8988T (cell line): Measurements from ENCODE around the gene RALA.
"Not testable (repeated sequence)": the region's sequence is repeated elsewhere in the genome, so short reads cannot be mapped to it uniquely, and the experiment has no call there.

Source experiments
- DNase-seq: peaks from one replicate; pipeline ENCODE4 v3.0.0; 2011

RALA gene

DNA sequence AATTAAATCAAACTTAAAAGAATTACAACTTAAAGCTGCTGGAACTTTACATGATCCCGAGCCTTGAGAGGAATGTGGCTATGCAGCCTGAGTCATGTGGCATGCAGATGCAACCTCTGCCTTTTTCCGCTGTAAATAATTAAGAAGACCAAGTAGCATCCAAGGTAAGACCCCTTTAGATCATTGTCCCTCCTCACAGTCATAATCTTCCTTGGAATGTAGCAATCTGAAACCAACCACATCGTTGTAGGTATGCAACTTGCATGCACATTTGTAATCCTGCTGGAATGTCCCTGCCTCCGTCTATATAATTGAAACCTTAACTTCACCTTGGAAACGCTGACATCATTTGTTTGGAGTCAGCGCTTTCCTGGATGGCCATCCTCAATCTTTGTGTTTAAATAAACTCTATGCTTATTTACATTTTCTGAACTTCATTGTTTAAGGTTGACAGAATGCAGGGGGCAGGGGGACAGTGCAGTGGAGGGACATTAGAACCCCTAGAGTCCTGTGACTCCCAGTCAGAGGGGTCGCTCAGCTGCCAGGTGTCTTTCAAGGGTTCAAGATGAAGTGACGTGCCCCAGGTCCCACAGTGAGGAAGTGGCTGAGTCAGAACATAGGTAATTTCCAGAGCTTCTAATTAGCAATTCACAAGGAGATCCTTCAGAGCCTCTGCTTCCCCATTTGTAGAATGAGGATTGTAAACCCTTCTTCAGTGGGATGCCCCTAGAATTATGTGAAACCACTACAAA is 110.7 kb downstream of the RALA start:
- DNase-seq: no peak

- no peak for DNase-seq
Observed at GRCh38 chr7:39734633-39735004, 111.2 kb downstream of the RALA start.

- no peak for DNase-seq
Observed at GRCh38 chr7:39735903-39736302, 112.5 kb downstream of the RALA start.

DNA sequence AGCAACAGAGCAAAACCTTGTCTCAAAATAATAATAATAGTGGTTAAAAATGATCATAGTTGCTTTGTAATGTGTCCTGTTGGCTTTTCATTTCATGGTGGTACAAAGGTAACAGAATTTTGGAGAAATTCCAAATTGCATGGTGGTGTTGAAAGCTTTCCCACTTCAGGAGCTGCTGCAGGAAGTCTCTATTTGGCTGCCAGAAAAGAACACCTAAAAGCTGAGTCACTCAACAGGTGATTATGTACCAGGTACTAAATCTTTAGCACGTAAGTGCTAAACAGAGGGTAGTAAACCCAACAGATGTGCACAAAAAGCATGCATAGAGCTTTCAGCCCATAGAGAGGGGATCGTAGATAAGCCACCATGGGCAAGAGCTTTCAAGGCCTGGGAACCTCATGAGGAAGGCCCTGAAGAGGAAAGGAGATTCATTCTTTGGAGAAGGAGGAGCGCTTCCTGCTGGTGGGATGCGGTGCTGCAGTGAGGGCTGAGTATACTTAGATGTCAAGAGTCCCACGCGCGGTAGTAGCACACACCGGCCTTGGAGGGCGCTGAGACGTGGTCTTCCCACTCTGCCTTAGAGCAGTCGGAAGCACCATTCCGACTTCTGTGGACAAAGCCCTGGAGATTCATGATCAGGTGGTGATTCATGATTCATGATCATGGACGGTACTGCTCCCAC is 118.7 kb downstream of the RALA start:
- DNase-seq: peak; percentile 40

DNA sequence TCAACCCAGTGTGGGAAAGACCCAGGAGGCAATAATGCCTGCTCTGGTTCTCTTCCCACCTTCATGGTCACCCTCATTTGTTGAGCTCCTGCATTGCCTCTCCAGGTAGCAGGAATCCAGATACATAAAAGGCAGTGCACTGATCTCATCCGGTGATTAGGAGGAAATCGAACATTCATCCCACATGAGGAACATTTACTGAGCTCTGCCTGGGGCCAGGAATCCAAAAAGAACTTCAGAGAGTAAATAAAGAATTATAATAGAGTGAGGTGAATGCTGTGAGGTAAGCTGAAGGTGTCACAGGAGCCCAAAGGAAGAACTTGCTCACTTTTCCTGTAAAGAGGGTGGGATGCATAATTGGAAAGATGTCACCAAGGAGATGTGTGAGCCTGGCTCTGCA is 121.2 kb downstream of the RALA start:
- DNase-seq: no peak

- no peak for DNase-seq
Observed at GRCh38 chr7:39745320-39745719, 121.9 kb downstream of the RALA start.

DNA sequence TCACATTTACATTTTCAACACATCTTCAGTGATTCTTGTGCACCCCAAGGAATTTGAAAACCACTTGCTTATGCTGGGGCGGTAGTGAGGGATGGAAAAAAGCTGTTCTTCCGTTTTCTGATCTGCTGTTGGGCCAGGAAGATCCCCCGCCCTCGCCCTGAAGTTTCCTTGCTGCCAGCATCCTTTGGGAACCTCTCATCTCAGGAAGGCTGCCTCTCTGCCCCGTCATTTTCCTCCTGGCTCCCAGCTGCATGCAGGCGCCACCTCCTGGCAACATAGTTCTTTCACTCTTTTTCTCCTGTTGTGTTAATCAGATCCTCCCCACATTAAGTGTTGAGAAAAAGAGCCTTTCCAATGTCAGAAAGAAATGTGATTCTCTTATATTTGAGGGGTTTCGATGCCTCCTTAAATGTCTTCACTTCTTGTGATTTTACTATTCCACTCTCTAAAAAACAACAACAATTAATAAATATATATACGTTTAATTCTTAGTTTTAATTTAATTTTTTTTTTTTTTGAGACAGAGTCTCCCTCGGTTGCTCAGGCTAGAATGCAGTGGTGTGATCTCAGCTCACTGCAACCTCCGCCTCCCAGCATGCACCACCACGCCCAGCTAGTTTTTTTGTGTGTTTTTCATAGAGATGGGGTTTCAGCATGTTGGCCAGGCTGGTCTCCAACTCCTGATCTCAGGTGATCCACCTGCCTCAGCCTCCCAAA is 122.9 kb downstream of the RALA start:
- peak; percentile 62 for DNase-seq

DNA sequence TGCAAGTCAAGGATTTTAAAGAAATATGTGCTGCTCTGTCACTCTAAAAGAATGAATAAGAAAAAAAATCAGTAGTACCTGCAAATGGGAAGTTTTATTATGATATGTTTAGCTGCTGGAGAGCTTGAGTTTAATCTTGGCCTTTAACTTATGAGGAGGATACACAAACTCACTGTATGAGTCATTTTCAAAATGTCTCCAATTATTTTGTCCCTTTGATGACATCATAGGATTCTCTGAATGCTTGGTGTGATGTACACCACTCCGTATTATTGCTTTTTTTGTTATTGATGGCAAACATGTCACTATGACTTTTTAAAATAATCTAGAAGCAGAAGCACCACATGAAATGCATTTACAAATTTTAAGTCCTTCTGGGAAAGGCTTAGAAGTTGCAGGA is 125.8 kb downstream of the RALA start:
- no peak for DNase-seq

- no peak for DNase-seq
Observed at GRCh38 chr7:39749717-39750116, 126.3 kb downstream of the RALA start.

DNA sequence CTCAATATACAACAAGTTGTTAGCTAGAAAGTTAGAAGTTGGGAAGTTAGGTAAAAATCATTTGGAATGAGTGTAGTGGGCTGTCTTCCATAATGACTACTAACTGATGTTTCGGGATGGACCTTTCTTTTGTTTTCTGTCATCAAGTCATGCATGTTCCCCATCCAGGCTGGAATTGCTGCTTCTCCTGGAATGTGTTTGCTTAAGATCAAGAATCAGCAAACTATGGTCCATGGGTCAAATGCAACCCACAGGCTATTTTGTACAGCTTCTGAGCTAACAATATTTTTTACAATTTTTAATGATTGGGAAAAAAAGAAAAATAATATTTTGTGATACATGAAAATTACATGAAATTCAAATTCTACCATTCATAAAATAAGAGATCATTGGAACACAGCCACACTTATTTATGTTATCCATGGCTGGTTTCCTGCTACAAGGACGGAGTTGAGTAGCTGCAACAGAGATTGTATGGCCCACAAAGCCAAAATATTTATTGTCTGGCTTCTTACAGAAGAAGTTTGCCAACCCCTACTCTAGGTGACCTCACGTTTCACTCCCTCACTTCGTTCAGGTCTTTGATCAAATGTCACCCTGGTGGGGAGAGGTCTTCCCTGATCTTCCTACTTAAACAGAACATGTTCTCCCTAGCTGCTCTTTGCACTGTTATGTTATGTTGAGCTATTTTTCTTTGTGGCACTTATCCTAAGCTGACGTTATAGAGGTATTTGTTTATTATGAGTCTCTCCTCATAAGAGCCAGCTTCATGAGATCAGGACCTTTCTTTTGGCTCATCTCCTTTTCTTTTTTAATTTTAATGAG is 127.1 kb downstream of the RALA start:
- DNase-seq: no peak

DNA sequence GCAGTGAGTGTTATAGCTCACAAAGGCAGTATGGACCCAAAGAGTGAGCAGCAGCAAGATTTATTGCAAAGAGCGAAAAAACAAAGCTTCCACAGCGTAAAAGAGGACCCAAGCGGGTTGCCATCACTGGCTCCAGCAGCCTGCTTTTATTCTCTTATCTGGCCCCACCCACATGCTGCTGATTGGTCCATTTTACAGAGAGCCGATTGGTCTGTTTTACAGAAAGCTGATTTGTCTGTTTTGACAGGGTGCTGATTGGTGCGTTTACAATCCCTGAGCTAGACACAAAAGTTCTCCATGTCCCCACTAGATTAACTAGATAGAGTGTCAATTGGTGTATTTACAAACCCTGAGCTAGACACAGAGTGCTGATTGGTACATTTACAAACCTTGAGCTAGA is 129.9 kb downstream of the RALA start:
- not testable (repeated sequence) for DNase-seq

DNA sequence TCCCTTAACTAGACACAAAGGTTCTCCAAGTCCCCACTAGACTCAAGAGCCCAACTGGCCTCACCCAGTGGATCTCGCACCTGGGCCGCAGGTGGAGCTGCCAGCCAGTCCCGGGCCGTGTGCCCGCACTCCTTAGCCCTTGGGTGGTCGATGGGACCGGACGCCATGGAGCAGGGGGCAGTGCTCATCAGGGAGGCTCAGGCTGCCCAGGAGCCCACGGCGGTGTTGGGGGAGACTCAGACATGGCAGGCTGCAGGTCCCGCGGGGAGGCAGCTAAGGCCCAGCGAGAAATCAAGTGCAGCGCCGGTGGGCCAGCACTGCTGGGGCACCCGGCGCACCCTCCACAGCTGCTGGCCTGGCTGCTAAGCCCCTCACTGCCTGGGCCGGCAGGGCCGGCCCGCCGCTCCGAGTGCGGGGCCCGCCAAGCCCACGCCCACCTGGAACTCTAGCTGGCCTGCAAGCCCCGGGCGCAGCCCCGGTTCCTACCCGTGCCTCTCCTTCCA is 130.5 kb downstream of the RALA start:
- DNase-seq: no peak

DNA sequence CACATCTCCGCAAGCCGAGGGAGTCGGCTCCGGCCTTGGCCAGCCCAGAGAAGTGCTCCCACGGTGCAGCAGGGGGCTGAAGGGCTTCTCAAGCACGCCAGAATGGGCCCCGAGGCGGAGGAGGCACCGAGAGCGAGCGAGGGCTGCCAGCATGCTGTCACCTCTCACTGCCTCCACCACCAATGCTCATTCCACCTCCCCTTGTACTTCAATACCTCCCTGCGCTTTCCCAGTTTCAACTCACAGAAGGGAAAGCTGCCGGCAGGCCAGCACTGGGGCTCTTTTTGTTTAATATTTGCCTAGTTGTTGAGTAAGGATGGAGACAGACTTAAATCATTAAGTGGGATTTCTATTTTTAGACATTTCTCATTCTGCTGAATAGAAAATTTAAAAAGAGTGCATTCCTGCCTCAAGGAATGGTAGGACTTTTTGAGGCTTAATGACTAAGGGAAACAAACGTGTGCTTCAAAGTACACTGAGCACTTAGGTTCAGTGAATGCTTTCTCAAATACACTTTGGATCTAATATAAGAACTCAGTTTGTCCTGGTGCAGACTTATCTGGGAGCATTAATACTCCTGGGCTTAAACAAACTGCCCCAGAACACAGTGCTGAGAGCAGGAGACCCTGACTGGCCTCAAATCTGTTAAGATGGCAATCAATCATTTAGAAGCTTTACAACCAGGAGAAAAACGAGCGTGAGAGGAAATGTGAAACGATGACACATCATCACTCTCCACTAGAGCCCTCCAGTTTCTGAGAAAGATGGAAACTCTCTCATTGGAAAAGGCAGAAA is 131.2 kb downstream of the RALA start:
- no peak for DNase-seq

DNA sequence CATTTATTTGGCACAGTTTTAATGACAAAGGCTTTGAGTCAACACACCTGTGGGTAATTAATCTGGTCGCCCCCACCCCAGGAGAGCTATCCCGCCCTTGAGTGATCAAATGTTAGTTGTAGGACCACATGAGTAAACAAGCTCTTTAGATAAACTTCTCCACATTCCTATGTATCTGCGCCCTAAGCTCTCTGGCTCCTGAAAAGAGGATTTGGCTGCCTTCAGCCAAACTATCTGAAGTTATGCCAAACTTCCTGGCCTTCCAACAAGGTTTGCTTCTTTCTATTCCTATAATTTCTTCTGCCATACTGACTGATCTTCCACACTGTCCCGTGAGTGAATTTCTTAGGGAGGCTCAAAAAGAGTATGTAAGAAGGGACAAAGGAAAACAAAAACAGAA is 134.2 kb downstream of the RALA start:
- DNase-seq: no peak
